GM18867 (cell line): Measurements from ENCODE around the gene PIR.

Source experiments
- ATAC-seq: cut with Tn5 transposase; IDR thresholded peaks from one replicate; pipeline ENCODE4 v1.9.1; 2021; ENCODE audit warnings: mild to moderate bottlenecking, moderate library complexity; ENCODE audit not compliant: unreplicated experiment

Gene PIR

DNA sequence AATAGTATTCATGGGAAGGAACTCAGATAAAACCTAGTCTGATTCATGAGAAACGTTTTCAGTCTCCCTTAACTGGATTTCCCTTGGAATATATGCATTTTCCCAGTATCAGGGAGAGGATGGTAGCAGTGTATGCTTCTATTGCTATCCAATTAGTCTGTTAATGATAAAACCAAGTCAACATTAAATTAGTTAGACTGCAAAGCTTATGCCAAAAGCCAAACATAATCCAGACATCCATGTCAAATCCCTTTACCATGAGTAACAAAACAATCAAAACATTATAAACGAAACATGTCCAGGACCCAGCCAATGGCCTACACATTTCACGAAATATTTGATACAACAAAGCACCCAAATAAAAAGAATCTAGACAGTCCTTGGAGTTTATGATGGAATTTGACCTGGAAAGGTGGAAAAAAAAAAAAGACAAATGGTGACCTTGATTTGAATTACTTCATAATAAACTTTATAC is 74.4 kb downstream of the PIR start:
- ATAC-seq, result no peak

DNA sequence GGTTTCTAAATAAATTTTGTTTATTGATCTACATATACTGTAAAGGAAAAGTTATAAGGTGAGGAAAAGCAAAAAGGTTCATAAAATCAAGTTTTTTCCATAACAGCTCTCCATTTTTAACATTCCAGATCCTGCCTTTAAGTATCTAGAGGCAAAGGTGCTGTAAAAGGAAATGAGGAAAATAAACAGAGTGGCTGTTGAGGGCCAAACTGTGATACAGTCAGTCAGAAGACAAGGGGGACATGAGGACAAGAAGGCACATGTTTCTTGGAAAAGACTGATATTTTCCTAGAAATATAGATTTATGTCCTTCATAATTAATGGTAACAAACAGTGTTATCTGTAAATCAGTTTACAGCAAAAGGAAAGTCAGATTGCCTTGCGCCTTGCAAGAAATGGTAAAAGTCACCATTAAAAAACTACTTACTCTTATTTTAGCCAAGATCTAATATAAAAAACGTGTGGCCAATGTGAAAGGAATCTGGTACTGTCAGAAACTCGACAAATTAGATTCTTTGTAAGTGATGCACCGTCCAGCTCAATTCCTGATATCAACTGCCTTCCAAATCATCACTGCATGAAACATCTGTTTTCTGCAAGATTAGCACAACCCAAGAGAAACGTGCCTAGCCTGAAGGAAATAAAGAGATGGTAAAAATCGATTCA is 75.0 kb downstream of the PIR start:
- ATAC-seq, result no peak

- no peak for ATAC-seq
These were observed 76.8 kb downstream of the PIR start for GRCh38 chrX:15416133-15416993.

GRCh38 chrX:15413101-15413500 is 80.0 kb downstream of the PIR start:
- no peak for ATAC-seq

GRCh38 chrX:15410947-15411346 is 82.2 kb downstream of the PIR start:
- no peak for ATAC-seq

DNA sequence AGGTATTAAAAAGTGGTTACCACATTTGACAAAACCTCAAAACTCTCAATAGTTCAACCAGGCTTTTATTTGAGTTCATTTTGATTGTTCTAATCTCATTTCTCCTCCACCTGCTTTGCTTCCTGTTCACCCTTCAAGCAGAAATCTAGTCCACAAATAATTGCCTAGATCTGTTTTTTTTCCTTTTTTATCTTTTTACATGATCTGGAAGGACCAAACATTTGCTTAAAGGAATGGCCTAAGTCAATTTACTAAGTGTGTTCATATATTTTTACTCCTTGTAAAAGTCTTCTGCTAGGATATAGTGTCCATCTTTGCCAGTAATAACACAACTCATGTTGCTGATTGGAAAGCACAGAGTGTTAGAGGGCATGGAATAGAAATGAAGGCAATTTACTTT is 82.7 kb downstream of the PIR start:
- ATAC-seq, result no peak

DNA sequence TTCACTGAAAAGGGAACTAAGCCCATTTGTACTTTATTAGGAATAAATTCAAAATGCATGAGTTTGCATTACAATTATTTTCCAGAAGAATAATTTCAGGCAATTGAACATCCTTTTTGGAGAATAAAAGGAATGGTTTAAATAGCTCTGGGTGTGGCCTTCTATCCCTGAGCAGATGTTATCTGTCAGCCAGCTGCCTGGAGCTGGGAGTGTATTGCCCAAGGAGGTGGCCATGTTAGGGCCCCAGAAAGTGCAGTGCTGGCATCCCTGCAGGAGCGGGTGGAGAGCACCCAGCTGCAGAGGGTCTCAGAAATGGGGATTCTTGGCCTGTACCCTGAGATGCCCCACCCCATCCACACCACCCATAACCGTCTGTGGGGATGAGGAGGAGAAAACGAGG is 87.3 kb downstream of the PIR start:
- no peak for ATAC-seq

DNA sequence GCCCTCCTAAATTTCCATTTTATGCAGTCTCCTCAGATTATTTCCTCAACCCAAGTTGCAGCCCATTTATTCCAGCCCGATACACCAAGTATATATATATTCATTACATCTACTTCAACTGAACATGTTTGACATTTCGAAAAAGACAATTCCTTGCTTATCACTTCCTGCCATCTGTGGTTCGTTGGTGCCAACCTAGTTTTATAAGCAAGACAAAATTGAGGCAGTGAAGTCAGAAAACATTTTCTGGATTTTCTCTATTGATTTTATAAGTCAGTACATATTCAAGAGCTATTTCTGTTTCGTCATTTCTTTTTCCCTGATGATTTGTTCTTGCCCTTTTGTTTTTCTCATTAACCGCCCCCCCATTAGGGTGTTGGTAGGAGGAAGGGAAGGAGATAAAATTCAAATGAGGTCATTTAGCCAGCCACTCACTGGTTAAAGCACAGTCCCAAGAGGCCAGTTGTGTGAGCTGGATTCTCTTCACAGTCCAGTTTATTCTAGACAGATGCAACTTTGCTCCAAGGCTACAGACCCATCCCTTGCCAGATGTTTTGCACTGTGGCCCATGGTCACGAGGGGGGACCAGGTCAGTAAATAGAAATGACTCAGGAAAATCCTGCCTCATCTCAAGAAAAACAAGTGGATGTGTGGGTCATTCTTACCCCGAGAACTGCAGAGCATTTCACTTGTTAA is 88.6 kb downstream of the PIR start:
- ATAC-seq, result no peak

GRCh38 chrX:15401378-15401777 is 91.8 kb downstream of the PIR start:
- no peak for ATAC-seq

DNA sequence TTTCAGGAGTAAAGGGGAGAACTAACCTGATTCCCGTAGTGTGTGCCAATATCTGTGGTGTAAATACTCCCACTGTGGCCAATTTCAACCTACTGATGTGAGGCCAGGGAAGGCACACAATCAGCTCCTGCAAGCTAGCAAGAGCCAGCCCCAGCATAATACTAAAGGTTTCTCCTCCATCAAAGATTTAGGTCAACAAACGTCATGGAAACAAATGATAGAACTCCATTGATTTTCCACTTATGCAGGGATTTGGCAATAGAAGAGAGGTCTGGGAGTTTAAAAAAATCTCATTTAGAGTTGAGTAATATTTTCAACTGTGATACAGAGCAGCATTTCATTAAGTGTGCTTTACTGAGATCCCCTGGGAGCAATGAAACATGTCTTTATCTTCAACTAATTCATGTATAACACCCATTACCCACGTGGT is 93.2 kb downstream of the PIR start:
- ATAC-seq, result no peak

DNA sequence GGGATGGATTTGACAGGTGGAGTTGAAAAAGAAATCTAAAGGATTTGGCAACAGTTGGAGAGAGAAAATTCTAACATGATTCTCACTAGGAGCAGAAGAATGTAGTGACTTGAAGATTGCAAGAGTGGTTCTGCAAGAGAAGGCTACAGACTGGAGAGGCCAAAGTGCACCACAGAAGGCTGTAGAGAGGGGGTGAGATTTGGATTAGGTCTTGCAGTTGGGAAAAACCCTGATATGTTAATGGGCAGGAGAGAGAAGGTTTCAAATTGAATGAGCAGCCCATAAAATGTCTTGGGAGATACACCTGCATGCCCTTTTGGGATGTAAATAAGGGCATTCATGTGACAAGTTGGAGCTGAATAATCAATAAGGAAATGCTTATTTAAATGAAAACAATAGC is 94.3 kb downstream of the PIR start:
- ATAC-seq, result no peak

DNA sequence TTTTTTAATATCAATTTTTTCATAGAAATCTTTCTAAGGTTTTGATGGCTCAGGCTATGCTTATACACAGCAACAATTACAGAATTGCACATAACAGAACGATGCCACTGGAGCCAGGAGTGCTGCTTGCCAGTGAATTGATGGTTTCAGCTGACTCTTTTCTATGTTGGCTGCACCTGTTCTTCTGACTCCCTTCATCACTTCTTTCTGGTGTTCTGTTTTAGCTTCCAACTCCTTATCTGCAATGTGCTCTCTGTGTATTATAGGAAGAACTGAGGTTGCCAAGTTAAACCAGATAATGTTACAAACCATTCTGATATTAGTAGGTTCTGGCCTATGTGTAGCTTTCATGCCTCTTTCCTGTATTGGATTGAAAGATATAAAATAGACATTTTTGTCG is 97.3 kb downstream of the PIR start:
- ATAC-seq, result no peak

DNA sequence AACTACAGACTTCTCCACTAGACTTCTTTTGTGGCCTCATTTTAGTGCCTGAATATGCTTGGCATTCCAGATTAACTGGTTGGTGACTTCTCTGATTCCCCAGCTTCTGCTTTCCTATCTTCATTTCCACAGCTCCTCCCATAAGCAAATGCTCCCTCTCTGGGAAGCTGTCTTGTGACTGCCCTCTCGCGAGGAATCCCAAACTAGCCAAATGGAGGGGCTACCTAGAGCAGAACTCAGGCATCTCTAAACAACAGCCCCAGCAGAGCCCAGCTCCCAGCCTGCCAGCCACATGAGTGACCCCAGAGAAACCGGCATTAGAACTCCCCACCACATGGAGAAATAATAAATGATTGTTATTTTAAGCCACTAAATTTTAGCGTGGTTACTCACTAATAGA is 101.3 kb downstream of the PIR start:
- ATAC-seq, result no peak

DNA sequence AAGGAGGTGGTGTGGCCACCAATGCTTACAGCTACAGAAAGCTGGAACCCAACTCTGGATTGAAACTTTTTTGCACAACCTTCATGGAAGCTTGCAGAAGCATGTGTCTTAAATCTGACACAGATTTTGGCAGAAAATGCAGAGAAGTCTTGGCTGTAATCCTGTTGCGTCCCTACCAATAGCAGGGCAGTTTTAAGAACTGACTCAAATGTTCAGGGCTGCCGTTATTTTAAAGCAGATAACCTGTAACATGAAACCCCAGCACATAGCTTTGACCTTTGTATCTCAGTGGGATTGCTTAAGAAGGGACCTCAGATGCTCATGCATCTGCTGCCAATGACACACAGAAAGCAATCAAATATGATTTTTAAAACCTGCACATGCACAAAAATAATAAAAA is 108.8 kb downstream of the PIR start, which contains the start of gene VEGFD:
VEGFD (minus strand) TSS at position 110 of the 400 bp plus-strand sequence. CDS start 467 bp downstream, outside the sequence.
- ATAC-seq, result no peak

GRCh38 chrX:15382813-15383212 is 110.3 kb downstream of the PIR start:
- ATAC-seq, result no peak

DNA sequence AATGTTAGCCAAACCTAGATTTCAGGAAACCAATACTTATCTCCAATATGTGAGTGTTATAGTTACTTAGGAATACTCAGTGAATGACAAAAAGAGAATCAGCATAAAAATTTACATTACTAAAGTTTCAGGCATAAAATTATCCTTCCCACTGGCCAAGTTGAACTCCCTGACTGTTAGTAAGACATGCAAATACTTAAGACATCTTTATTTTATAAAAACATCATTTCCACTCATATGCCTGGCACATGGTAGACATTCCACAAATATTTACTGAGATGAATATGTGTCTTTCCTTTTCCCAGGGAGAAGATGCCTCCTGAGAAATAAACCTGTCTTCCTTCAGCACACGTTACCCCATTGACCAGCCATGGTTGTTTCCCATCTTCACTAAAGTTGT is 116.2 kb downstream of the PIR start:
- no peak for ATAC-seq

DNA sequence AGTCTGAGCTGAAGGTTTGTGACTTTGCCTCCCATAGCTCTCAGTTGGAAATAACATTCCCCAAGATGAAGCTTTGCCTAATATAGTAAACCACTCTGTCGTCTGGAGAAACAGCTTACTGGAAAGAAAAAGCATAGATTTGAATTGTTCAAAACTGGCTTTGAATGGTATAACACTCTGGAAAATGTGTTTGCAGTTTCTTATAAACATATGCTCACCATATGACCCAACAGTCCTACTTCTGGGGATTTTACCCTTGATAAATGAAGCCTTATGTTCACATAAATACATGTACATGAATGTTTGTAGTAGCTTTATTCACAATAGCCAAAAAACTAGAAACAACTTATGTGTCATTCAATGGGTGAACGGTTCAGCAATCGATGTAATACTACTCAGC is 119.2 kb downstream of the PIR start:
- no peak for ATAC-seq

DNA sequence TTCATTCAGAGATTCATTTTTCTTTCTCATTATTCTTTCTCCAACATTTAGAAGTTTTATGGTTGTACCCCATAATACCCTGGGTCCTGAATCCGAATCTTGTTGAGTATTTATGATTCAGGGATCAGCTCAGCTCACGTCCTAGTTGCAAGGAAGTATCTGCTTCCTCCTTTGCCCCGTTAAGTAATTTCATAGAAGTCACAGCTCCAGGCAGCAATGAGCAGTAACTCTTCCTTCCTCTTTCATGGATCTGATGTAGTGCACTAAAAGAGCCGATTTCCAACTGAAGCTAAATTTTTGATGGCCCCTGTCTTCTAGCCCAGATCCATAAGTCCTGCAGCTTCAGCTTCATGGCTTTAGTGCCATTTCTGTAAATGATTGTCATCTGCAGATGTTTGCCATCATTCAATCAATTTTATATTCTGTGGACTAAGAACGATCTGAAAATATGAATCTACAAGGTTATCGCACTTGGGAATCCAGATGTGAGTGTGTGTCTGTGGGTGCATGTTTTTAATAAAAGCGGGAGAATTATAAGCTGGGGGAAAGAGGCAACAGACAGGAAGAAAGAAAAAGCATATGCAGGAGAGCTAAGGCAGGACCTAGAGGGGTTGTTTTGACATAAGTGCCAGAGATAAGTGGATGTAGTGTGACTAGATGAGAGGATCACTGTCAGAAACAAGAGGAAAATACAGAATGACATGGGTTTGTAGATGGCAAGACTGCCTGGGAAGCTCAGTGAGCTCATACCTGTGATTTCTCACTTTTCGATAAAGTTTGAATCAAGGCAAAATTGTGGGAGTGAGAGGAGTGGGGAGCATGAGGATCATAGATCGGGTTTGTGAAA is 126.4 kb downstream of the PIR start:
- no peak for ATAC-seq

DNA sequence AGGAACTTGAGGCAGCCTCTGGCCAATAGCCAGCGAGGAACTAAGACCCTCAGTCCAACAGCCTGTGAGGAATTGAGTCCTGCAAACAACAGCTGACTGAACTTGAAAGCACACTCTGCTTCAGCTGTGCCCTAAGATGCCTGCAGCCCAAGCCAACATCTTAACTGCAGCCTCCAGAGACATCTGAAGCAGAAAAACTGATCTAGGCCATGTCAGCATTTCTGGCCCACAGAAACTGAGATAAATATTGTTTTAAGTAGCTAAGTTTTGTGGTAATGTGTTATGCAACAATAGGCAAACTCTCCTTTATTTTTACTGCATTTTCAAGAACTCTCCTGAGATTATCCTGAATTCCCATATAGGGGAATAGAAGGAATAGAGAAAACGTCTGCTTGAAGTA is 133.4 kb downstream of the PIR start:
- no peak for ATAC-seq

DNA sequence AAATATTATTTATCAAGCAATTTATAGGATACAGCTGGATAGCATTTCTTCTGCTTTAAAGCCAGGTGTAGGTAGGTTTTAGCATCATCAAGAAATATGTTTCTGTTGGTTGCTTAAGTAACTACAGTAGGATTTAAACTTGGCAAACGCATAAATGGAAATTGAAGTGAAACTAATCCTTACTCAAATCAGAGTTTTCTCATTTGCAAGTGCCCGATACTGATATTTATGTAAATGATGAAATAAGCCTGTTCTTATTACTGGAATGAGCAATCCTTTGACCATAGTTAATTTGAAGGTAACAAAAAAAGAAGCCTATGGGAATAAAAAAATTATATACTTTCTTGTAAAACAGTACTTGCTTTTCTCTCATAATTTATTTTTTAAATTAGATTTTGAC is 134.6 kb downstream of the PIR start:
- ATAC-seq, result peak; percentile 59

DNA sequence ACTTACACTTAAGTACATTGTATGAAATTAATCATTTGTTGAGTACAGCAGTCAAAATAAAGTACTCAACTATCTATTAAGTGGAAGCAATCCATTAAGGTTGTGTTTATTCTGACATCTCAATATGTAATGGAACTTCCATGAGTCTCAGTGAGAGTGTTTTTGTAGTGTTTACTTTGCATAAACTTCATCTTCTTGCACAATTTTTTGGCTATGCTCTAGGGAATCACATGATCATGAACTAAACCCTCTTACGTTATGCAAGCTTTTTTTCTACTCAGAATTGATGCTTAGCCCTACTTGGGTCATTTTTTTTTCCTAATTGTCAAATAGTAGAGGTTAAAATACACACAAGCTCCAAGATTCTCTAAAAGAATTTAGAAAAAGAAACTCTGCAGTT is 136.7 kb downstream of the PIR start:
- ATAC-seq, result no peak
